MM.1S (cell line): ENCODE data around the gene SH3BP5L.

Experiments
- DNase-seq: peaks from one replicate; pipeline ENCODE4 v3.0.0-alpha.2; 2015
- H2AFZ ChIP-seq: fragments of 300-600 bp; sonication (generic); 2 replicates; pipeline ENCODE4 v1.6.0; 2016; ENCODE audit warnings: antibody characterized with exemption, low read length
- H3F3A ChIP-seq: fragments of 300-600 bp; sonication (generic); 2 replicates; pipeline ENCODE4 v1.6.1; 2016; ENCODE audit warnings: mild to moderate bottlenecking, antibody characterized with exemption, low read length, moderate library complexity, mixed read lengths; ENCODE audit not compliant: insufficient read depth
- H3K27ac ChIP-seq: fragments of 300-600 bp; sonication (generic); 2 replicates; pipeline ENCODE4 v1.5.1; 2016; ENCODE audit warnings: mild to moderate bottlenecking, low read length
- H3K27me3 ChIP-seq: fragments of 300-600 bp; sonication (generic); replicated peaks from 2 replicates; pipeline ENCODE4 v1.6.0; 2016; ENCODE audit warnings: low read length; ENCODE audit not compliant: insufficient read depth
- H3K36me3 ChIP-seq: fragments of 300-600 bp; sonication (generic); replicated peaks from 2 replicates; pipeline ENCODE4 v1.6.1; 2016; ENCODE audit warnings: mild to moderate bottlenecking, low read length, mixed read lengths; ENCODE audit not compliant: insufficient read depth
- H3K4me1 ChIP-seq: fragments of 300-600 bp; sonication (generic); 2 replicates; pipeline ENCODE4 v1.6.1; 2016; ENCODE audit warnings: low read length, mixed read lengths
- H3K4me2 ChIP-seq: fragments of 300-600 bp; sonication (generic); 2 replicates; pipeline ENCODE4 v1.6.0; 2016; ENCODE audit warnings: low read depth, low read length
- H3K4me3 ChIP-seq: fragments of 300-600 bp; sonication (generic); 2 replicates; pipeline ENCODE4 v1.5.1; 2016; ENCODE audit warnings: low read length, mixed read lengths
- H3K79me2 ChIP-seq: fragments of 300-600 bp; sonication (generic); 2 replicates; pipeline ENCODE4 v1.6.1; 2016; ENCODE audit warnings: mixed run types, low read length, mixed read lengths
- H3K9ac ChIP-seq: fragments of 300-600 bp; sonication (generic); 2 replicates; pipeline ENCODE4 v1.6.1; 2016; ENCODE audit warnings: low read length, mixed read lengths
- H3K9me2 ChIP-seq: fragments of 300-600 bp; sonication (generic); replicated peaks from 2 replicates; pipeline ENCODE4 v1.6.1; 2016; ENCODE audit warnings: mild to moderate bottlenecking, low read length, mixed read lengths; ENCODE audit not compliant: insufficient read depth
- H3K9me3 ChIP-seq: fragments of 300-600 bp; sonication (generic); replicated peaks from 2 replicates; pipeline ENCODE4 v1.6.1; 2016; ENCODE audit warnings: mild to moderate bottlenecking, low read length, mixed read lengths; ENCODE audit not compliant: insufficient read depth
- H4K20me1 ChIP-seq: fragments of 300-600 bp; sonication (generic); 2 replicates; pipeline ENCODE4 v1.6.1; 2016; ENCODE audit warnings: mild to moderate bottlenecking, low read length, moderate library complexity, mixed read lengths; ENCODE audit not compliant: insufficient read depth
- CTCF ChIP-seq: fragments of 300-600 bp; sonication (generic); IDR thresholded peaks from 2 replicates; pipeline ENCODE4 v1.5.1; 2016; ENCODE audit warnings: antibody characterized with exemption, low read length, mixed read lengths
- EZH2 ChIP-seq: fragments of 300-600 bp; sonication (generic); optimal IDR thresholded peaks from 2 replicates; pipeline ENCODE3; 2017; ENCODE audit warnings: low read depth, mild to moderate bottlenecking, antibody characterized with exemption, low read length, mixed read lengths
- EZH2phosphoT487 ChIP-seq: fragments of 300-600 bp; sonication (generic); IDR thresholded peaks from 2 replicates; pipeline ENCODE4 v1.6.1; 2018; ENCODE audit warnings: antibody characterized with exemption, low read length

SH3BP5L gene

GRCh38 chr1:248788327-248788726 lies 37.4 kb downstream of the SH3BP5L start:
- Histone ChIP-seq H3K27ac (no peak overlapping the region), H3F3A (no peaks in the 10 kb centered on the region), H3K4me2 (no peak overlapping the region), H3K9me3 (no peaks in the 10 kb centered on the region), H3K4me1 (0 out of 2 replicates have a peak, but pooled peaks cover 4% of the 10 kb centered on the region), H3K79me2 (no peaks in the 10 kb centered on the region), H3K9ac (no peak overlapping the region), H3K4me3 (no peak overlapping the region), H3K9me2 (no peaks in the 10 kb centered on the region), H3K36me3 (no peaks in the 10 kb centered on the region), H2AFZ (no peak overlapping the region), H3K27me3 (no peaks in the 10 kb centered on the region), H4K20me1 (no peaks in the 10 kb centered on the region)
- TF ChIP-seq EZH2phosphoT487 (no peak), EZH2 (no peak), CTCF (no peak)
- DNase-seq: no peak

GRCh38 chr1:248787430-248787829 lies 38.3 kb downstream of the SH3BP5L start:
- no peak overlapping the region for H2AFZ ChIP-seq

GRCh38 chr1:248786156-248786555 lies 39.6 kb downstream of the SH3BP5L start:
- Histone ChIP-seq H3K36me3 (no peaks in the 10 kb centered on the region), H3K9me3 (no peaks in the 10 kb centered on the region), H3F3A (no peaks in the 10 kb centered on the region), H3K4me1 (0 out of 2 replicates have a peak, but pooled peaks cover 4% of the 10 kb centered on the region), H4K20me1 (no peaks in the 10 kb centered on the region), H3K27ac (no peak overlapping the region), H3K79me2 (no peaks in the 10 kb centered on the region), H3K4me3 (no peak overlapping the region), H3K9ac (no peak overlapping the region), H3K9me2 (no peaks in the 10 kb centered on the region), H3K27me3 (no peaks in the 10 kb centered on the region), H2AFZ (no peak overlapping the region), H3K4me2 (no peak overlapping the region)
- no peak for DNase-seq
- TF ChIP-seq EZH2phosphoT487: no peak

More at GRCh38 chr1:248787430-248787829, 38.3 kb downstream of the SH3BP5L start:
- TF ChIP-seq EZH2phosphoT487 (no peak), CTCF (no peak), EZH2 (no peak)
- Histone ChIP-seq H3K27me3 (no peaks in the 10 kb centered on the region), H3K4me1 (0 out of 2 replicates have a peak, but pooled peaks cover 4% of the 10 kb centered on the region), H3K36me3 (no peaks in the 10 kb centered on the region), H3K79me2 (no peaks in the 10 kb centered on the region), H3K9me2 (no peaks in the 10 kb centered on the region), H3F3A (no peaks in the 10 kb centered on the region), H3K27ac (no peak overlapping the region), H3K9ac (no peak overlapping the region), H4K20me1 (no peaks in the 10 kb centered on the region), H3K4me3 (no peak overlapping the region), H3K4me2 (no peak overlapping the region), H3K9me3 (no peaks in the 10 kb centered on the region)
- peak; percentile 40 for DNase-seq

GRCh38 chr1:248783367-248783766 lies 42.3 kb downstream of the SH3BP5L start:
- no peak for DNase-seq
- Histone ChIP-seq H3K9ac (no peak overlapping the region), H2AFZ (no peak overlapping the region), H3K4me2 (no peak overlapping the region), H3K4me3 (no peak overlapping the region), H3K27me3 (no peaks in the 10 kb centered on the region), H3K79me2 (no peaks in the 10 kb centered on the region), H3K9me2 (no peaks in the 10 kb centered on the region), H3F3A (no peaks in the 10 kb centered on the region), H3K9me3 (no peaks in the 10 kb centered on the region), H3K4me1 (0 out of 2 replicates have a peak, but pooled peaks cover 4% of the 10 kb centered on the region), H3K36me3 (no peaks in the 10 kb centered on the region), H4K20me1 (no peaks in the 10 kb centered on the region), H3K27ac (no peak overlapping the region)
- TF ChIP-seq CTCF (no peak), EZH2phosphoT487 (no peak), EZH2 (no peak)
